ENCODE data around the gene MAPRE3. TPM values are rescaled to one million over a fixed set of nuclear protein-coding genes. Genes with fewer than 3 reads are reported as not detected.
"Not testable (repeated sequence)": the region's sequence is repeated elsewhere in the genome, so short reads cannot be mapped to it uniquely, and the experiment has no call there.

MAPRE3 gene
- total RNA-seq = 15.4 TPM

- DNase-seq = peak; percentile 83
These were observed at the start of gene MAPRE3 for GRCh38 chr2:26970244-26970927. TSS of gene MAPRE3 (plus strand) at chr2:26970637. CDS start at chr2:27022219, 51,582 bp downstream.

DNA sequence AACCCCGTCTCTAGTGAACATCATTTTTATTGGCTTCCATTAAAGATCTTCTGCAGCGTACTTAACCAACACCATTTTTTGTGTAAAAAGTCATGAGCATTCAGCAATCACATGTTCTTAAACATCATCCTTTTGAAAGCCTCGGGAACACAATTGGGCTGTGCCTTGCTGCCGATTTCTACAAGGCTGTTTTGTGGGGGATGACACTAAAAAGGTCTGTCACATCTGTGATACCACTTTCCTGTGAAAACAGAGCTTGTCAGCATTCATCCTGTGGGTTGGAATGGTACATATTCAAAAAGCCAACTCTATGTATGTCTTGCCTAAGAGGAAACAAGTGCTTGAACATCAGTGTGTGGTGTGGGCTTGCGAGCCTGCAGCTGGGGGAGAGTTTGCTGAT, 49.1 kb upstream of the MAPRE3 start:
- no peak for DNase-seq

DNA sequence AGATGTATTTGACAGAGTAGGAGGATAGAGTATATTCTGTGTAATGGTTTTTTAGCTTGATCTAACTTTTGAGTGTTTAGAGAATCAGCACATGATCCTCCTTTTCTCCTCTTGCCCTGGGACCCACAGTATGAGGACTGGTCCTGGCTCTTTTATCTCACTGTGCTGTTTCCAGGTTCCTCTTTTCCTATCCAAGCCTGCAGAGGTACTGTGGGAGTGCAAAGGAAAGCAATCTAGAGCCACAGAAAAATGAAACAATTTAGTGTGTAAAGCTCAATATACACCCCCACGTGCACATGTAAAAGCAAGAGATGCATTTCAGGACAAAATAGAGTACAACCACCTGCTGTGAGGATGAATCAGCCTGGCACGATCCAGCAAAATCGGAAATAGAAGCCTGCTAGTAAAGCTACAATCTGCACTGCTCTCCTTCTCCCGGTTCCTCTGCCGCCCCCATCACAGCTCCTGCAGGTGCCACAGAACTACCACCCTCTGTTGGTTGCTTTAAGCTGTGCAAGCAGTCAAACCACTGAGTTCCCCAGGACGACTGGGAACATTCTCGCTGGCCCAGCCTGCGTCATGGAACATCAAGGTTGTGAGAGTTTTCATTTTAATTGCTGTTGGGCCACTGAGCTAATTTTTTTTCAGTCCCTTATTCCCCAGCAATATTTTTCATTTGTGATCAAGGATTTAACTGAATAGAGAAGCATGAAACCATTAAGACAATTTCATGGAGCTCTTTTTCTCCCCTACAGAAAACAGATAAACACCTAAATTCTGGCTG, 47.8 kb upstream of the MAPRE3 start:
- peak; percentile 79 for DNase-seq

DNA sequence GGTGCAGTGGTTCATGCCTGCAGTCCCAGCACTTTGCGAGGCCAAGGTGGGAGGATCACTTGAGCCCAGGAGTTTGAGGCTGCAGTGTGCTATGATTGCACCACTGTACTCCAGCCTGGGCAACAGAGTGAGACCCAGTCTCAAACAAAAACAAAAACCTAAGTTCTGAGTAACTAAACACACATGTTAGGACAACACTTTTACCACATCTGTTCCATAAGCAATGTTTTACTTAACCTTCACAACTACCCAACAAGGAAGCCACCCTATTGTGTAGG, 47.3 kb upstream of the MAPRE3 start:
- not testable (repeated sequence) for DNase-seq

DNA sequence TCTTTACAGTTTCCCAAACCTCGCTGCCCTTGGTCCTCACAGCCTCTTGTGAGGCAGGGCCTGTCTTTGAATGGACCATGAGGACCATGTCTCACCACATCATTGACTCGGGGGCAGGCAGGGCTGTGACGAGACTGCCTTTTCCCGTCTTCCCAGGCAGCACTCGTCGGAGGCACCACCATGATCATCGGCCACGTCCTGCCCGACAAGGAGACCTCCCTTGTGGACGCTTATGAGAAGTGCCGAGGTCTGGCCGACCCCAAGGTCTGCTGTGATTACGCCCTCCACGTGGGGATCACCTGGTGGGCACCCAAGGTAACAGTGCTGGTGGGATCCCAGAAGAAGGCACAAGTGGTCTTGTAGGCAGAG, 45.7 kb upstream of the MAPRE3 start:
- DNase-seq = no peak

- no peak for DNase-seq
These were observed 45.2 kb upstream of the MAPRE3 start for GRCh38 chr2:26925100-26925791.

DNA sequence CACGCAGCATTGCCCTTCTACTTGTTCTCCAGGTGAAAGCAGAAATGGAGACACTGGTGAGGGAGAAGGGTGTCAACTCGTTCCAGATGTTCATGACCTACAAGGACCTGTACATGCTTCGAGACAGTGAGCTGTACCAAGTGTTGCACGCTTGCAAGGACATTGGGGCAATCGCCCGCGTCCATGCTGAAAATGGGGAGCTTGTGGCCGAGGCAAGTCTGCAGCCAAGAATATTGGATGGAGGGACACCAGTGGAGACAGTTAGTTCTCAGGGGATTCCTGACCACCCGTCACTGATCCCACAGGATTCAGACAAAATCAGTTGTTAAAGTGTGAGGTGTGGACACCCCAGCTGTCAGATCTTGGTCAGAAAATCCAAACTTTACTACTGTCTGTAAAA, 43.2 kb upstream of the MAPRE3 start:
- DNase-seq = no peak

- no peak for DNase-seq
These were observed 37.5 kb upstream of the MAPRE3 start for GRCh38 chr2:26932974-26933373.

DNA sequence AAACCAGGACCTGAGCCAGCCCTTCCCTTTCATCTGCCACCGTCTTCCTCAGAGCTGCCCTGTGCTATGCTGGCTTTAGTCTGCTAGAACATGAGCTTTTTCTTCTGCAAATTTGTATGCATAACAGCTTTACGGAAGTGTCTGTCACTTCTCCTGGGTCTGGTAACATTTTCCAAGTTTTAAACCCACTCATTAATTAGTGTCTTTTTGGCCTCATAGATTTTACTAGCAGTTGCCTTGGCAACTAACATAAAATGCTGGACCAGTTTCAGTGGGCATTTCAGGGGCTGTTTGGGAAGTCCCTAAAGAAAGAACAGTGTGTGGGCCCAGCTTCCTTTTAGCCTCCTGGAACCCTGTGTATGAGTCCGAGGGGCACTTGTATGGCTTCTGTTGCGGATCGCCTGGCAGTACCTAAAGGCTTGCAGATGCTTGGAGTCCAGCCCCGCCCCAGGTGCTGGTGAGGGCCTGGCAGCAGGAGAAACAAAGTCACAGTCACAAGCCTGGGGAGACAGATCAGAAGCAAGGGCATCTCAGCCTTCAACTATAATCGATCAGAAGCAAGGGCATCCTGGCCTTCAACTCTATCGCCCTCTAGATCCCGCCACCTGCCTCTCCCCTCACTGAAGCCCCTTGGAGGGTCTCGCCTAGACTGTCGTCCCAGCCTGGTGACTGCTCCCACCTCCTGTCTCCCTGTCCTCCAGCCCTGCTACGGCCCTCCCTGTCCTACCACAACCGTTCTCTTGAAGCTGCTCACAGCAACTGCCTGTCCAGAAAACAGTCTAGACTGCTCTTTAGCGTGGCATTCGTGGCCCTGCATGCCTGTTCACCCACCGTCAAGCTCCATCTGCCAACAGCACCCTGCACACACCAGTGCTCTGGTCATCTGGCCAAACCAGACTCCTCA, 36.8 kb upstream of the MAPRE3 start:
- no peak for DNase-seq

DNA sequence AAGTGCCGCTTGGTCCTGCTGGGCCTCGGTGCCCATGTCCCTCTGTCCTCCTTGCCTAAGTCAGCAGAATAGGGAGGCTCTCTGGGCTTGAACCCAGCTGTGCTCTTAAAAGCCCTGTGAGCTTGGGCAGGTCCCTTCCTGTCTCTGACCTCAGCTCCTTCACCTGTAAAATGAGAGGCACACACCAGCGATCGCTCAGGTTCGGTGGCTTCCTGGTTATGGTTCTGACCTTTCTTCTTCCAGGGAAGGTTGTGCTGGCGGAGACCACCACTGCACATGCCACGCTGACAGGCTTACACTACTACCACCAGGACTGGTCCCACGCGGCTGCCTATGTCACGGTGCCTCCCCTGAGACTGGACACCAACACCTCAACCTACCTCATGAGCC, 36.1 kb upstream of the MAPRE3 start:
- DNase-seq = no peak

- no peak for DNase-seq
These were observed 35.5 kb upstream of the MAPRE3 start for GRCh38 chr2:26934985-26935384.

- no peak for DNase-seq
These were observed 33.6 kb upstream of the MAPRE3 start for GRCh38 chr2:26936855-26937254.

GRCh38 chr2:26938399-26939118, 31.9 kb upstream of the MAPRE3 start:
- no peak for DNase-seq

DNA sequence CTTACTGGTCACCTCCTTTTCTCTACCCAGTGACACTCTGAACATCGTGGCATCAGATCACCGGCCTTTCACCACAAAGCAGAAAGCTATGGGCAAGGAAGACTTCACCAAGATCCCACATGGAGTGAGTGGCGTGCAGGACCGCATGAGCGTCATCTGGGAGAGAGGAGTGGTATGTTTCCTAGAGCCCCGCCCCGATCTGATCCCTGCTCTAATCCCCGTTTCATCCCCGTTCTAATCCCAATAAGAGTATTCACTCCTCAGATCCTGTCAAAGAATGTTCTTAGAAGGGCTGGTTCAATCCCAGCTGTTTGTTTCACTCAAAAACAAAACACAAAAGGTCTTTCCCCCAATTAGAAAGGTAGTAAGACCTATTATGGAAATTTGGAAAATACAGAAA, 30.4 kb upstream of the MAPRE3 start:
- no peak for DNase-seq

DNA sequence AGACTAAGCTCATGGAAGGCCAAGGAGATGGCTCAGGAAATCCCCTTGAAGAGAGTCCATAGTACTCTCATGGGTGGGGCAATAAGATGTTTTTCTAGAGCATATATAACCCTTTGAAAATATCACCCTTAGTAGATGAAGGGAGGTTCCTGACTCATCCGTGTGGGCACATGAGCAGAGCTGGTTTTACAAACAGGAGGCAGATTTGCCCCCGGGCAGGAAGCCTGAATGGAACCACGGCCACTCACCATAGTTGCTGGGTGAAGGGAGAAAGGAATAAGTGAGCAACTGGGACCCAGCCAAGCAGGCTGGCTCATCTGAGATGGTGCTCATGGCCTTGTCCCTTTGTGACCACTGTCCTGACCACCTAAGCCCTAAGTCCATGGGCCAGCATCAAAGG, 29.0 kb upstream of the MAPRE3 start:
- DNase-seq = no peak

GRCh38 chr2:26942543-26943295, 27.7 kb upstream of the MAPRE3 start:
- peak; percentile 19 for DNase-seq

DNA sequence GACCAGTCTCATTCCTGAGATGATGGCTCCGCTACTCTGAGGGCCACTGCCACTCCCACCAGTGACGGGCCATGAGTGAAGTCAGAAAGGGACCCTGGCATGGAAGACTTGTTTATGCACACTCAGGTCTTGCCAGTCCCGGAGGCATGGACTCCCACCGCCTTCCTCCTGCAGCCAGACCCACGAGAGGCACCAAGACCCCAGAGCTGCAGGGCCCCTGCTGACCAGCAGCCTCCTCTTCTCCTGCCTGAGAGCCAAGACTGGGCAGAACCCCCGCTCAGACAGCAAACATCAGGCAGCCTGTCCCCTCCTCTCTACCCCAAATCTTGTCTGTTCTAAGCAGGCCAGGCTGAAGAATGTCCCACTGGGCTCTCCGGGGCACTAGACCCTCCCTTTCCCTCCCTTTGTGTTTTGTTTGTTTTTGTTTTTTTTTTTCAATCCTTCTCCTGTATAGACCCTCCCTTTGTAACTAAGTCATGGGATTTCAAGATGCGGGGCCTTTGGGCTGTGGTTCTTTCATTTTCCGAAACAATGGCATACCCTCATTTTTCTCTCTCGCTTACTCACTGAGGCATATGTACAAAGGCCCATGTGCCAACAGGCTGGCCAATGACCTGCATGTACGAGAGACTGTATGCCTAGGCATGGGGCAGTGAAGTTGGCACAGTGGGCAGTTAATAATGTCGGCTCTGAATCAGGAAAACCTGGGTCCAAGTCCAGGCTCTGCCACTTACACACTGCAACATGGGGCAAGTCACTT, 24.3 kb upstream of the MAPRE3 start:
- peak; percentile 26 for DNase-seq

DNA sequence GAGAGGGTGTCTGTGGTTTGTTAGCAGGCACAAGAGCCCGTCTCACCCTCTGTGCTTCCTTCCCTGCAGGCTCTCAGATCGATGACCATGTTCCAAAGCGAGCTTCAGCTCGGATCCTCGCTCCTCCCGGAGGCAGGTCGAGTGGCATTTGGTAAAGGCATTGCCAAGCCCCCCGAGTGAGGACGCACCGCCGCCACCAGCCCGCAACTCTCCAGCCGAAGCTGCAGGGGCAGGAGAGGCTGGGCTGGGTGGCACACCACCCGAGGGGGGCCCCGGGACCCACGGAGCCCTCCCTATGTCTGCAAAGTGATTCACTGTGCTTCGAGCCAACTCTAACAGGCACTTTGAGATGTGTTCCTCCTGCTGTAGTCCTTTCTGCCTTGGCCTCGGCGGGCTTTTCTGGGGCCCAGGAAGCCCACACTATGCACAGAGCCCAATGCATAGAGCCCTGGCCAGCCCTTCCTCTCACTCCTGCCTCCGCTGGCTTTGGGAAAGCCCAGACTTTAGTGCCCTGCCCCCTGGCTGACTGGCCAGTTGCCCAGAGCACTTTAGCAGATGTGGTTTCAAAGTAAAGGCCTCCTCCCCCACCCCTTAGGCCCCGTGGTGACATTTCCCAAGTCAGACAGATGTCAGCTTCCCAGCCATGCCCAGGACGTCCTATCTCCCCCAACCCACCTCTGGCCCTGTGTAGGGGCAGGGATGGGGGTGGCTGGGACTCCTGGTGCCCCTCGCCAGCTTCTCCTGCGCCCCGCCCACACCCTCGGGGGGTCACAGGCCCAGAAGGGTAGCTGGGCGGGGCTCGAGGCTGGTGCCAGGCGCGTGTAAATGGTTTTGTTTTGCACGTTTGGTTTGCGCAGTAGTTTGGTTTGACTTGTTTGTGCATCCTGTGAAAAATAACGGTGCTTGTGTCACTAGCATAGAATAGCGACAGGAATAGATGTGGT, 23.3 kb upstream of the MAPRE3 start:
- no peak for DNase-seq

DNA sequence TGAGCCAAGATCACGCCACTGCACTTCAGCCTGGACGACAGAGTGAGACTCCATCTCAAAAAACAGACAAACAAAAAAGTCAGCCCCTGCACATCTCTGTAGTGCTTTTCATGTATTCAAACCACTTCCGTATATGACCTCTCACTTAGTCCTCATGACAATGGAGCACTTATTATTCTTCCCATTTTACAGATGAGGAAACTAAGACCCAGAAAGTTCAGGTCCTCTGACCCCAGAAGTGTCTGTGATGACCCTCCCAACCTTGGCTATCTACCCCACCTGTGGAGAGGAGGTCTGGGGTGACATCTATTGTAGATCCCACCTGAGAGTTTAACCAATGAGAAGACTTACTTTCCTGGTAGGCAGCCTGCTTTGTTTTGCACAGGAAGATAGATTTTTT, 21.6 kb upstream of the MAPRE3 start:
- no peak for DNase-seq

All from occipital lobe (tissue), 2 donors.